IMR-90 (cell line): ENCODE results near the gene SLC24A3. TPM values are rescaled to one million over a fixed set of nuclear protein-coding genes. Genes with fewer than 3 reads are reported as not detected.

Experiments
- ATAC-seq: fragments of 200-7000 bp; cut with Tn5 transposase; 2 replicates; pipeline ENCODE4 v1.9.1; 2020; ENCODE audit warnings: low read depth, mild to moderate bottlenecking, moderate library complexity
- BruUV-seq: library from RNA; stranded (reverse); fragments of 400-500 nt; replicated peaks from 2 replicates; lab custom pipeline; 2021; lab: Mats Ljungman, UMichigan
- CTCF ChIA-PET: fragments of 300-600 bp; formaldehyde crosslinking; extraction: SDS; loops from one replicate; lab custom pipeline; 2021; ENCODE audit warnings: antibody characterized with exemption; lab: Yijun Ruan, JAX
- POLR2A ChIA-PET: fragments of 300-600 bp; sonication (Branson Sonifier 250); formaldehyde crosslinking; loops from one replicate; lab custom pipeline; 2022; ENCODE audit warnings: antibody characterized with exemption; ENCODE audit not compliant: unreplicated experiment; lab: Charles Lee
- DNase-seq: peaks from one replicate; pipeline ENCODE4 v3.0.0; 2013
- H2AFZ ChIP-seq: replicated peaks from 2 replicates; pipeline ENCODE3; 2013; ENCODE audit warnings: low read length, mild to moderate bottlenecking; ENCODE audit not compliant: poor library complexity
- H2AK5ac ChIP-seq: 2 replicates; pipeline ENCODE4 v1.6.1; 2013; ENCODE audit warnings: low read depth, low read length, inconsistent platforms
- H2AK9ac ChIP-seq: replicated peaks from 2 replicates; pipeline ENCODE3; 2013; ENCODE audit warnings: mild to moderate bottlenecking, low read depth, low read length, moderate library complexity; ENCODE audit not compliant: poor library complexity
- H2BK120ac ChIP-seq: 2 replicates; pipeline ENCODE4 v1.6.1; 2013; ENCODE audit warnings: low read depth, low read length, inconsistent platforms
- H2BK15ac ChIP-seq: 3 replicates; pipeline ENCODE4 v1.6.1; 2013; ENCODE audit warnings: low read depth, low read length, inconsistent platforms
- H2BK20ac ChIP-seq: 2 replicates; pipeline ENCODE4 v1.6.1; 2013; ENCODE audit warnings: low read depth, mild to moderate bottlenecking, inconsistent platforms, low read length, moderate library complexity
- H2BK5ac ChIP-seq: 2 replicates; pipeline ENCODE4 v1.6.1; 2013; ENCODE audit warnings: mild to moderate bottlenecking, low read depth, low read length, inconsistent platforms; ENCODE audit not compliant: poor library complexity, severe bottlenecking
- H3K14ac ChIP-seq: replicated peaks from 2 replicates; pipeline ENCODE4 v1.6.1; 2013; ENCODE audit warnings: low read depth, low read length, inconsistent platforms
- H3K18ac ChIP-seq: 2 replicates; pipeline ENCODE4 v1.6.1; 2013; ENCODE audit warnings: low read depth, low read length, control low read depth
- H3K23ac ChIP-seq: 2 replicates; pipeline ENCODE4 v1.6.1; 2013; ENCODE audit warnings: low read depth, low read length, inconsistent platforms
- H3K27ac ChIP-seq: 2 replicates; pipeline ENCODE4 v1.5.1; 2013; ENCODE audit warnings: mild to moderate bottlenecking, control low read depth, low read length; ENCODE audit not compliant: insufficient read depth
- H3K27me3 ChIP-seq: 2 replicates; pipeline ENCODE4 v1.6.1; 2013; ENCODE audit warnings: low read length; ENCODE audit not compliant: control insufficient read depth, insufficient read depth
- H3K36me3 ChIP-seq: 2 replicates; pipeline ENCODE4 v1.6.1; 2013; ENCODE audit warnings: low read length, mixed read lengths; ENCODE audit not compliant: control insufficient read depth, insufficient read depth
- H3K4ac ChIP-seq: 2 replicates; pipeline ENCODE4 v1.6.1; 2013; ENCODE audit warnings: low read depth, low read length, inconsistent platforms
- H3K4me1 ChIP-seq: 2 replicates; pipeline ENCODE4 v1.6.1; 2013; ENCODE audit warnings: low read length, mixed read lengths; ENCODE audit not compliant: control insufficient read depth, insufficient read depth
- H3K4me2 ChIP-seq: 2 replicates; pipeline ENCODE4 v1.6.1; 2013; ENCODE audit warnings: low read depth, mild to moderate bottlenecking, control low read depth, low read length, moderate library complexity
- H3K4me3 ChIP-seq: 2 replicates; pipeline ENCODE4 v1.5.1; 2013; ENCODE audit warnings: low read depth, mild to moderate bottlenecking, control low read depth, low read length, moderate library complexity; ENCODE audit not compliant: insufficient read depth
- H3K56ac ChIP-seq: 2 replicates; pipeline ENCODE4 v1.6.1; 2013; ENCODE audit warnings: low read length, inconsistent platforms; ENCODE audit not compliant: insufficient read depth; ENCODE audit errors: extremely low read depth
- H3K79me1 ChIP-seq, 2 experiments: 2 replicates each; pipeline ENCODE4 v1.6.1; 2013; ENCODE audit warnings: low read length in 2 of 2, inconsistent platforms in 1 of 2, low read depth in 1 of 2
- H3K9ac ChIP-seq: 2 replicates; pipeline ENCODE4 v1.6.1; 2013; ENCODE audit warnings: low read depth, low read length, control low read depth
- H3K9me1 ChIP-seq: 2 replicates; pipeline ENCODE4 v1.6.1; 2013; ENCODE audit warnings: low read length, inconsistent platforms; ENCODE audit not compliant: insufficient read depth
- H3K9me3 ChIP-seq: 2 replicates; pipeline ENCODE4 v1.6.1; 2013; ENCODE audit warnings: low read length; ENCODE audit not compliant: control insufficient read depth, insufficient read depth
- H4K20me1 ChIP-seq: 2 replicates; pipeline ENCODE4 v1.6.1; 2013; ENCODE audit warnings: low read length, inconsistent platforms; ENCODE audit not compliant: insufficient read depth
- H4K5ac ChIP-seq: 2 replicates; pipeline ENCODE4 v1.6.1; 2013; ENCODE audit warnings: mild to moderate bottlenecking, low read depth, low read length, control low read depth
- H4K8ac ChIP-seq, 2 experiments: 2 replicates each; pipeline ENCODE4 v1.6.1; 2013; ENCODE audit warnings: low read depth in 2 of 2, low read length in 2 of 2, control low read depth in 1 of 2, inconsistent platforms in 1 of 2
- H4K91ac ChIP-seq: 2 replicates; pipeline ENCODE4 v1.6.1; 2013; ENCODE audit warnings: low read depth, low read length, inconsistent platforms; ENCODE audit not compliant: insufficient read depth
- CHD1 ChIP-seq: IDR thresholded peaks from 2 replicates; pipeline ENCODE4 v1.6.1; 2012; ENCODE audit warnings: low read depth, low read length, improper control_type of control experiment
- FOS ChIP-seq: fragments of 150-350 bp; IDR thresholded peaks from 2 replicates; pipeline ENCODE4 v1.6.1; 2016; ENCODE audit warnings: low read depth, low read length
- MXI1 ChIP-seq: IDR thresholded peaks from 2 replicates; pipeline ENCODE4 v1.6.1; 2012; ENCODE audit warnings: low read depth, mild to moderate bottlenecking, low read length, moderate library complexity, borderline replicate concordance
- NFE2L2 ChIP-seq: fragments of 150-350 bp; IDR thresholded peaks from 2 replicates; pipeline ENCODE4 v1.6.1; 2016; ENCODE audit warnings: low read depth, mild to moderate bottlenecking, low read length
- WGBS, 2 experiments: methylation state at CpG; one replicate each; pipeline versions ENCODE4 v1.1.5 to v1.1.7; 2013; ENCODE audit warnings: missing lambda C conversion rate in 2 of 2; ENCODE audit not compliant: insufficient read length in 1 of 2; ENCODE audit errors: extremely low coverage in 2 of 2; 5-methylcytosine and 5-hydroxymethylcytosine counted together
- dilution Hi-C: fragments of 300-500 bp; cut with HindIII; formaldehyde crosslinking; loops from one replicate; pipeline ENCODE4 v1.14.3; 2018; ENCODE audit warnings: low sequenced_read_pairs; ENCODE audit not compliant: unreplicated experiment
- in situ Hi-C: fragments of 300-500 bp; cut with MboI; formaldehyde crosslinking; loops from 3 replicates; pipeline ENCODE4 v1.14.3; 2019; ENCODE audit warnings: low sequenced_read_pairs, inconsistent platforms, mixed read lengths
- intact Hi-C: fragments of 100-400 bp; cut with micrococcal nuclease; formaldehyde crosslinking; loops from 2 replicates; pipeline ENCODE4 v1.10.0; 2022
- polyA plus RNA-seq, 3 experiments: library from polyadenylated mRNA; depleted of rRNA; stranded (reverse); fragments of >200 nt; gene quantifications; 2 replicates each; pipeline ENCODE4 v1.2.3, GENCODE V29; 2012; ENCODE audit warnings: low replicate concordance in 1 of 3
- total RNA-seq: library from RNA; depleted of rRNA; stranded (reverse); fragments of >200 nt; gene quantifications from 2 replicates; pipeline ENCODE4 v1.2.3, GENCODE V29; 2012
- TF ChIP-seq, protein P1 (sequence below): fragments of 150-350 bp; IDR thresholded peaks from 2 replicates; pipeline ENCODE4 v1.6.1; 2017; ENCODE audit warnings: mild to moderate bottlenecking, antibody characterized with exemption, low read length, low read depth

The SLC24A3 gene
- total and polyA plus RNA-seq, 2 of the 4 experiments (the other 2 are of a cell fraction) = not detected

DNA sequence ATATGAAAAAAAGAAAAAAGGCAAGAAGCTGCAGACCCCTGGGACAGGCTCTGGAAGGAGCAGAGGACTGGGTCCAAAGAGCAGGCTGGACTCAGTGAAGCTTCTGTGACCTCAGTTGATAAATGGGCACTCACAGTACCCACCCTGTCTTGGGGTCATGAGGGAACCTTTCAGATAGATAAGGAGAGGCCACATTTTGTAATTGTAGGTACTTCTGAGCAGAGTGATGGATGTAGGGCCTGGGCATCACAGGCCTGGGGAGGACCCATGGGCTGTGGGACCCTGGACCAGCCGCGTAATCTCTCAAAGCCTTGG lies 79.3 kb downstream of the SLC24A3 start:
- H3K23ac ChIP-seq = no peak overlapping the region
- H2BK20ac ChIP-seq = no peak overlapping the region
- no peak overlapping the region for H3K4ac ChIP-seq
- H3K9me3 ChIP-seq = no peaks in the 10 kb centered on the region; the same call in 1 of the 2 replicates
- H4K20me1 ChIP-seq = no peaks in the 10 kb centered on the region
- ChIA-PET POLR2A (no interaction called here), CTCF (no interaction called here)
- H3K14ac ChIP-seq = no peak overlapping the region
- intact Hi-C loops = no loop called here
- H3K79me1 ChIP-seq = no peaks in the 10 kb centered on the region
- H3K56ac ChIP-seq = no peak overlapping the region
- dilution Hi-C loops = no loop called here
- no CpG with 5 or more reads among the region's 2 CpGs for WGBS, 2 experiments
- no TSS peak for BruUV-seq
- in situ Hi-C loops = no loop called here
- H3K18ac ChIP-seq = no peak overlapping the region
- no peaks in the 10 kb centered on the region for H3K4me1 ChIP-seq
- no peak overlapping the region for H2BK5ac ChIP-seq
- ATAC-seq (no peak), DNase-seq (no peak)
- H4K5ac ChIP-seq = no peak overlapping the region
- no peaks in the 10 kb centered on the region for H3K9me1 ChIP-seq
- no peak overlapping the region for H4K91ac ChIP-seq
- no peak overlapping the region for H3K27ac ChIP-seq
- H2BK15ac ChIP-seq = no peak overlapping the region
- no peak overlapping the region for H2BK120ac ChIP-seq
- no peak overlapping the region for H3K4me3 ChIP-seq
- H2AFZ ChIP-seq = no peak overlapping the region
- no peak overlapping the region for H3K4me2 ChIP-seq
- no peak overlapping the region for H4K8ac ChIP-seq
- no peak for TF ChIP-seq NFE2L2
- no peak for TF ChIP-seq CHD1
- TF ChIP-seq MXI1 = no peak
- TF ChIP-seq FOS = no peak
- TF ChIP-seq, protein P1, sequence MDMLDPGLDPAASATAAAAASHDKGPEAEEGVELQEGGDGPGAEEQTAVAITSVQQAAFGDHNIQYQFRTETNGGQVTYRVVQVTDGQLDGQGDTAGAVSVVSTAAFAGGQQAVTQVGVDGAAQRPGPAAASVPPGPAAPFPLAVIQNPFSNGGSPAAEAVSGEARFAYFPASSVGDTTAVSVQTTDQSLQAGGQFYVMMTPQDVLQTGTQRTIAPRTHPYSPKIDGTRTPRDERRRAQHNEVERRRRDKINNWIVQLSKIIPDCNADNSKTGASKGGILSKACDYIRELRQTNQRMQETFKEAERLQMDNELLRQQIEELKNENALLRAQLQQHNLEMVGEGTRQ = no peak
- H3K9ac ChIP-seq = no peak overlapping the region
- H2AK9ac ChIP-seq = no peak overlapping the region
- no peaks in the 10 kb centered on the region for H3K27me3 ChIP-seq
- H2AK5ac ChIP-seq = no peak overlapping the region
- no peaks in the 10 kb centered on the region for H3K36me3 ChIP-seq
